ENCODE data around the gene SORCS2.

GRCh38 chr4:7186516-7187167 is 5.7 kb upstream of the SORCS2 start:
- TF ChIP-seq CTCF (conservative IDR thresholded peaks at IDR 0.05; ENCODE audit: low read depth, low read length): no peak
- TF ChIP-seq USF2 (IDR thresholded peaks at IDR 0.05; ENCODE audit: low read depth, low read length): no peak
- no peak for TF ChIP-seq POLR2A (IDR thresholded peaks at IDR 0.05; ENCODE audit: low read depth, low read length)
- TF ChIP-seq MXI1 (IDR thresholded peaks at IDR 0.05; ENCODE audit: borderline replicate concordance, low read depth, low read length): no peak
- TF ChIP-seq RAD21 (IDR thresholded peaks at IDR 0.05; ENCODE audit: low read length): no peak
- no peak for TF ChIP-seq RFX5 (IDR thresholded peaks at IDR 0.05; ENCODE audit: low read depth, low read length)
- TF ChIP-seq ELK1 (IDR thresholded peaks at IDR 0.05; ENCODE audit: borderline replicate concordance, low read depth, low read length): no peak
- no peak for TF ChIP-seq FOS (IDR thresholded peaks at IDR 0.05; ENCODE audit: low read depth, low read length)
- TF ChIP-seq BHLHE40 (IDR thresholded peaks at IDR 0.05; ENCODE audit: low read depth, low read length): no peak
- no peak for TF ChIP-seq NFE2L2 (IDR thresholded peaks at IDR 0.05; ENCODE audit: low read depth, low read length)
- TF ChIP-seq RCOR1 (IDR thresholded peaks at IDR 0.05; ENCODE audit: insufficient replicate concordance, low read length): no peak
- TF ChIP-seq CEBPB (IDR thresholded peaks at IDR 0.05; ENCODE audit: low read depth, low read length): no peak
- TF ChIP-seq SMC3 (IDR thresholded peaks at IDR 0.05; ENCODE audit: low read depth, low read length): no peak
- TF ChIP-seq MAFK (IDR thresholded peaks at IDR 0.05; ENCODE audit: low read depth, low read length): no peak
